ENCODE data around the gene BNC2.

DNA sequence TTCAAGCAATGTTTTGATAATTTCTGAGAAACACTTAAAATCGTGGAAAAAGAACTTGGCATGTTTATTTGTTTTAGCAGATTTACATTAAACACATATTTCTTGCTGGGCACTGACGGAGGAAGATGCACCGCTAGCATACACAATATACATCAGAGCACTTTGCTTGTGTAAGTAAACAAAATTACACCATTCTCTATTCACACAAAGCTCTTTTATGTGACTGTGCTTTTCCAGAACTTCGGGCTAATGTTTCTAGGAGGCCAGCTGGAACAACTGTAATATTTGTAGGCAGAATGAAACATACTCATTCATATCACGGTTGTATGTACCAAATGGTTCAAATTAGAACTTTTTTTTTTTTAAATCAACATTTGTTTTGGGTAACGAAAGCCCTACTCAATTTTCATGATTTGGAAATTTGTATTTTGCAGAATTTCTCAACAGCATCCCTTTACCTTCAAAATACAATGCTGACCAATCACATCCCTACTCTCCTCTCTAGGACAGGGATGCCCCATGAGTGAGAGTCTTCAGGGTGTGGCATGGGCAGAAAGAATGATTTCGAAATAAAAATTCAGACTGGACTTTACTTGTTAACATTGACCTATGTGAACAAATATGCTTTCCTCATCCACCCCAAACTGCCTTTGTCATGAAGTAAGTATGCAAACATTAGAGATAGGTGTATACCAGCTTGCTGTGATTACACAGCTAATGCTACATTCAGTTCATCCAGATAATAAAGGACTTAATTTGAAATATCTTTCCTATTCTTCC, 425.1 kb downstream of the BNC2 start:
- TF ChIP-seq POLR2A (IDR thresholded peaks at IDR 0.05; ENCODE audit: low read depth, low read length) (no peak), POLR2AphosphoS5 (IDR thresholded peaks at IDR 0.05; ENCODE audit: low read depth, low read length) (no peak), TAF1 (IDR thresholded peaks at IDR 0.05; ENCODE audit: borderline replicate concordance, low read depth, low read length) (no peak)

Measured in GM12892 (cell line).